HEK293 (cell line): ENCODE measurements around the gene B3GAT1.

Experiments
- CTCF ChIP-seq: fragments of 450-650 bp; formaldehyde crosslinking; IDR thresholded peaks from 2 replicates; pipeline ENCODE4 v1.5.1; 2016; ENCODE audit warnings: missing biosample characterization, missing genetic modification characterization
- TRIM28 ChIP-seq: IDR thresholded peaks from 2 replicates; pipeline ENCODE4 v1.6.1; 2011; ENCODE audit warnings: low read length, control low read depth, borderline replicate concordance
- ZBTB1 ChIP-seq: fragments of 450-650 bp; formaldehyde crosslinking; IDR thresholded peaks from 2 replicates; pipeline ENCODE4 v1.5.1; 2016; ENCODE audit warnings: missing biosample characterization, missing genetic modification characterization
- ZBTB49 ChIP-seq: fragments of 450-650 bp; formaldehyde crosslinking; IDR thresholded peaks from 2 replicates; pipeline ENCODE4 v1.5.1; 2016; ENCODE audit warnings: missing biosample characterization, missing genetic modification characterization, low read depth
- ZBTB7A ChIP-seq: fragments of 450-650 bp; formaldehyde crosslinking; IDR thresholded peaks from 2 replicates; pipeline ENCODE4 v1.5.1; 2016; ENCODE audit warnings: low read depth, missing biosample characterization, missing genetic modification characterization
- ZBTB8A ChIP-seq: fragments of 450-650 bp; formaldehyde crosslinking; IDR thresholded peaks from 2 replicates; pipeline ENCODE4 v1.5.1; 2016; ENCODE audit warnings: missing biosample characterization, missing genetic modification characterization
- ZNF114 ChIP-seq: fragments of 450-650 bp; formaldehyde crosslinking; IDR thresholded peaks from 2 replicates; pipeline ENCODE4 v1.5.0; 2017; ENCODE audit warnings: missing biosample characterization, missing genetic modification characterization
- ZNF184 ChIP-seq: fragments of 450-650 bp; IDR thresholded peaks from 2 replicates; pipeline ENCODE4 v1.5.1; 2018; ENCODE audit warnings: missing biosample characterization, mild to moderate bottlenecking, missing genetic modification characterization
- ZNF626 ChIP-seq: fragments of 450-650 bp; sonication (Bioruptor Pico); formaldehyde crosslinking; IDR thresholded peaks from 2 replicates; pipeline ENCODE4 v1.5.1; 2018; ENCODE audit warnings: missing biosample characterization, missing genetic modification characterization, inconsistent platforms

- TF ChIP-seq ZBTB8A (no peak), CTCF (tag by site-specific recombination) (no peak), ZNF626 (tag by site-specific recombination) (no peak), ZNF114 (tag by site-specific recombination) (no peak), ZBTB49 (no peak), TRIM28 (no peak), ZBTB1 (tag by site-specific recombination) (no peak), ZNF184 (tag by site-specific recombination) (no peak), ZBTB7A (tag by site-specific recombination) (no peak)
Observed at GRCh38 chr11:134332782-134333181, 79.3 kb downstream of the B3GAT1 start.
